Measurements from ENCODE around the gene SEMA4A.
"Not testable (repeated sequence)": the region's sequence is repeated elsewhere in the genome, so short reads cannot be mapped to it uniquely, and the experiment has no call there.

The SEMA4A gene

DNA sequence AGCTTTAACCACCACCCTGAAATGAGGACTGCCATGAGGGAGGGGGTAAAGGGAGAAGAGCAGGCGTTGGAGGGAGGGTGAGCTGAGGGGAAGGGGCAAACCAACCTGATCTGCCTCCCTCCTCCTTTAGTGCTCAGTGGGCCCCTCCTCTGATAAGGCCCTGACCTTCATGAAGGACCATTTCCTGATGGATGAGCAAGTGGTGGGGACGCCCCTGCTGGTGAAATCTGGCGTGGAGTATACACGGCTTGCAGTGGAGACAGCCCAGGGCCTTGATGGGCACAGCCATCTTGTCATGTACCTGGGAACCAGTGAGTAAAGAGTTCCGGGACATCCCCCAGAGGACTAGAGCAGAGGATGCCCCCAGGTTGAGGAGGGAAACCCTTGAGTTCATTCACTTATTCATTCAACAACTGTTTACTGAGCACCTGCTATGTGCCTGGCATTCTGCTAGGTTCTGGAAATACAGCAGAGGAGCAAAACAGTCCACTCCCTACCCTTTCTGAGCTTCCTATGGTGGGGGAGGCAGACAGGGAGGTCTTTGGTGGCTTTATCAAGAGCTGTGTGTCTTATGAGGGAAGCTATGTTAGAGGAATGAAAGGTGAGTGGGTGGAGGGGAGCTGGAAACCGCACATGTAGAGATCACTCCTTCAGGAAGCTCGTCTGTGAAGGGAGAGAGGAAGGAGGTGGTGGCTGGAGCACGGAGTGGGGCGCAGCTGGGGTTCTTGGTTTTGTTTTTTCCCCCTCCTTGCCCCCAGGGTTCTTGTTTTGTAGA, 19.5 kb downstream of the SEMA4A start:
- Histone ChIP-seq H4K20me1 (ENCODE audit: insufficient read depth) (no peaks in the 10 kb centered on the region), H3K4me3 (IDR thresholded peaks at IDR 0.05; ENCODE audit: insufficient read depth, low read depth, low read length) (no peak overlapping the region), H3K79me2 (ENCODE audit: insufficient read depth, low read depth) (no peaks in the 10 kb centered on the region), H3K4me2 (no peak overlapping the region), H3K27ac (no peak overlapping the region), H3K27me3 (ENCODE audit: insufficient read depth, low read depth) (peaks cover 27% of the 10 kb centered on the region; the same call in 1 of the 2 replicates), H3K36me3 (ENCODE audit: insufficient read depth) (no peaks in the 10 kb centered on the region), H2AFZ (ENCODE audit: low read depth) (no peak overlapping the region), H3K4me1 (ENCODE audit: low read depth, poor library complexity, severe bottlenecking) (peaks cover 4% of the 10 kb centered on the region), H3K9ac (no peak overlapping the region)
- TF ChIP-seq, protein P1, sequence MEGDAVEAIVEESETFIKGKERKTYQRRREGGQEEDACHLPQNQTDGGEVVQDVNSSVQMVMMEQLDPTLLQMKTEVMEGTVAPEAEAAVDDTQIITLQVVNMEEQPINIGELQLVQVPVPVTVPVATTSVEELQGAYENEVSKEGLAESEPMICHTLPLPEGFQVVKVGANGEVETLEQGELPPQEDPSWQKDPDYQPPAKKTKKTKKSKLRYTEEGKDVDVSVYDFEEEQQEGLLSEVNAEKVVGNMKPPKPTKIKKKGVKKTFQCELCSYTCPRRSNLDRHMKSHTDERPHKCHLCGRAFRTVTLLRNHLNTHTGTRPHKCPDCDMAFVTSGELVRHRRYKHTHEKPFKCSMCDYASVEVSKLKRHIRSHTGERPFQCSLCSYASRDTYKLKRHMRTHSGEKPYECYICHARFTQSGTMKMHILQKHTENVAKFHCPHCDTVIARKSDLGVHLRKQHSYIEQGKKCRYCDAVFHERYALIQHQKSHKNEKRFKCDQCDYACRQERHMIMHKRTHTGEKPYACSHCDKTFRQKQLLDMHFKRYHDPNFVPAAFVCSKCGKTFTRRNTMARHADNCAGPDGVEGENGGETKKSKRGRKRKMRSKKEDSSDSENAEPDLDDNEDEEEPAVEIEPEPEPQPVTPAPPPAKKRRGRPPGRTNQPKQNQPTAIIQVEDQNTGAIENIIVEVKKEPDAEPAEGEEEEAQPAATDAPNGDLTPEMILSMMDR (conservative IDR thresholded peaks at IDR 0.05; ENCODE audit: low read depth, low read length) = peak; percentile 51

DNA sequence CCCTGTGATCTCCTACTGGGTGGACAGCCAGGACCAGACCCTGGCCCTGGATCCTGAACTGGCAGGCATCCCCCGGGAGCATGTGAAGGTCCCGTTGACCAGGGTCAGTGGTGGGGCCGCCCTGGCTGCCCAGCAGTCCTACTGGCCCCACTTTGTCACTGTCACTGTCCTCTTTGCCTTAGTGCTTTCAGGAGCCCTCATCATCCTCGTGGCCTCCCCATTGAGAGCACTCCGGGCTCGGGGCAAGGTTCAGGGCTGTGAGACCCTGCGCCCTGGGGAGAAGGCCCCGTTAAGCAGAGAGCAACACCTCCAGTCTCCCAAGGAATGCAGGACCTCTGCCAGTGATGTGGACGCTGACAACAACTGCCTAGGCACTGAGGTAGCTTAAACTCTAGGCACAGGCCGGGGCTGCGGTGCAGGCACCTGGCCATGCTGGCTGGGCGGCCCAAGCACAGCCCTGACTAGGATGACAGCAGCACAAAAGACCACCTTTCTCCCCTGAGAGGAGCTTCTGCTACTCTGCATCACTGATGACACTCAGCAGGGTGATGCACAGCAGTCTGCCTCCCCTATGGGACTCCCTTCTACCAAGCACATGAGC, 23.3 kb downstream of the SEMA4A start:
- Histone ChIP-seq H3K4me1 (ENCODE audit: low read depth, poor library complexity, severe bottlenecking) (peaks cover 4% of the 10 kb centered on the region), H3K79me2 (ENCODE audit: insufficient read depth, low read depth) (no peaks in the 10 kb centered on the region), H3K36me3 (ENCODE audit: insufficient read depth) (no peaks in the 10 kb centered on the region), H4K20me1 (ENCODE audit: insufficient read depth) (no peaks in the 10 kb centered on the region), H2AFZ (ENCODE audit: low read depth) (no peak overlapping the region), H3K4me2 (no peak overlapping the region), H3K27me3 (ENCODE audit: insufficient read depth, low read depth) (peaks cover 33% of the 10 kb centered on the region; the same call in 1 of the 2 replicates), H3K9ac (no peak overlapping the region), H3K27ac (no peak overlapping the region), H3K4me3 (IDR thresholded peaks at IDR 0.05; ENCODE audit: insufficient read depth, low read depth, low read length) (no peak overlapping the region)
- TF ChIP-seq, protein P1 (conservative IDR thresholded peaks at IDR 0.05; ENCODE audit: low read depth, low read length) = no peak

DNA sequence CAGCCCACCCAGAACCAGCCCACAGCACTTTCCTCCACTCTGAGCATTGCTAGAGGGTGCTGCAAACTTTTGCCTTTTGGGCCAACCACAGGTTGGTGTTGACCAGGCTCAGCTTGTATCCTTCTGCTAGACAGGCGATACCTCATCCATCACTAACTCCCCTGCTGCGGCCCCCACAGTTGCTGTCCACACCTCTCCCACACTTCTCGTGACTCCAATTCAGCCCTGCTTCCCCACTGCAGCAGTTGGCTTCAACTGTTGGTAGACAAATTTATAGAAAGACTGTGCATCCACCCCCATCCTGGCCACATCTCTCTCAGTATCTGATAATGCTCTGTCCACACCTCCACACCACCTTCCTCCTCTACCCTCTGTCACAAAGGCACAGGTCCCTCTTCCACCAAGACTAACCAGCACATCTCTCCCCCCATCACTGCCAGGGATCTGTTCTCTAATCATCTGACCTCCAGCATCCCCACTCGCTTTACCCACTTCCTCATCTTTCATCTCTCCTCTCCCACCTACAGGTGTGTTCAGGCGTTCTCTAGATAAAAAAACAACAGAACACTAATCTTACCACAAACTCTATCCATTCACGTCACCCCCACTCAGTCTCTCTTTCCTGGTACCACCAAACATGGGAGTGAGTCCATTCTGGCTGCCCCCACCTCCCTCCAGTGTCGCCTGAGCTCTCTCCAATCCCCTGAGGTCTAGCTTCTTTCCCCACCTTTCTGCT, 24.7 kb downstream of the SEMA4A start:
- H3K4me1 ChIP-seq (ENCODE audit: low read depth, poor library complexity, severe bottlenecking) = peaks cover 4% of the 10 kb centered on the region
- H3K4me3 ChIP-seq (IDR thresholded peaks at IDR 0.05; ENCODE audit: insufficient read depth, low read depth, low read length) = no peak overlapping the region

DNA sequence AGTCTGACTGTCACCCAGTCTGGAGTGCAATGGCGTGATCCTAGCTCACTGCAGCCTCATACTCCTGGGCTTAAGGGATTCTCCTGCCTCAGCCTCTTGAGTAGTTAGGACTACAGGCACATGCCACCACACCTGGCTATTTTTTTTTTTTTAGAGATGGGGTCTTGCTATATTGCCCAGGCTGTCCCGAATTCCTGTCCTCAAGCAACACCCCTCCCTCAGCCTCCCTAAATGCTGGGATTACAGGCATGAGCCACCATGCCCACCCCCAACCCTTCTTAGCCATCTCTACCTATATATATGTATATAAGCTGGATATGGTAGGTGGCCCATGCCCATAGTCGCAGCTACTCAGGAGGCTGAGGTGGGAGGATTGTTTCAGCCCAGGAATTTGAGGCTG, 27.1 kb downstream of the SEMA4A start:
- Histone ChIP-seq H3K4me2 (no peak overlapping the region), H3K27ac (no peak overlapping the region), H3K9ac (no peak overlapping the region)

More for the DNA sequence above, 24.7 kb downstream of the SEMA4A start:
- no peak overlapping the region for H3K4me2 ChIP-seq
- no peak overlapping the region for H2AFZ ChIP-seq (ENCODE audit: low read depth)
- no peak overlapping the region for H3K9ac ChIP-seq
- no peaks in the 10 kb centered on the region for H4K20me1 ChIP-seq (ENCODE audit: insufficient read depth)
- TF ChIP-seq, protein P1 (conservative IDR thresholded peaks at IDR 0.05; ENCODE audit: low read depth, low read length) = no peak
- H3K27ac ChIP-seq = no peak overlapping the region
- no peaks in the 10 kb centered on the region for H3K36me3 ChIP-seq (ENCODE audit: insufficient read depth)
- H3K27me3 ChIP-seq (ENCODE audit: insufficient read depth, low read depth) = peaks cover 33% of the 10 kb centered on the region; the same call in 1 of the 2 replicates
- no peaks in the 10 kb centered on the region for H3K79me2 ChIP-seq (ENCODE audit: insufficient read depth, low read depth)

DNA sequence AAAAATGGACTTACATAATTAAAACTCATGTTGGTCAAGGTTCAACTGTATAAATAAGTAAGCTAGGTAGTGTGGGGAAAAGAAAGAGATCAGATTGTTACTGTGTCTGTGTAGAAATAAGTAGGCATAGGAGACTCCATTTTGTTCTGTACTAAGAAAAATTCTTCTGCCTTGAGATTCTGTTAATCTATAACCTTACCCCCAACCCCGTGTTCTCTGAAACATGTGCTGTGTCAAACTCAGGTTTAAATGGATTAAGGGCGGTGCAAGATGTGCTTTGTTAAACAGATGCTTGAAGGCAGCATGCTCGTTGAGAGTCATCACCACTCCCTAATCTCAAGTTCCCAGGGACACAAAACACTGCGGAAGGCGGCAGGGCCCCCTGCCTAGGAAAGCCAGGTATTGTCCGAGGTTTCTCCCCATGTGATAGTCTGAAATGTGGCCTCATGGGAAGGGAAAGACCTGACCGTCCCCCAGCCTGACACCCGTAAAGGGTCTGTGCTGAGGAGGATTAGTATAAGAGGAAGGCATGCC, 28.1 kb downstream of the SEMA4A start:
- H3K36me3 ChIP-seq (ENCODE audit: insufficient read depth); H3K4me2 ChIP-seq; H4K20me1 ChIP-seq (ENCODE audit: insufficient read depth); H2AFZ ChIP-seq (ENCODE audit: low read depth); H3K4me1 ChIP-seq (ENCODE audit: low read depth, poor library complexity, severe bottlenecking); H3K27ac ChIP-seq; H3K79me2 ChIP-seq (ENCODE audit: insufficient read depth, low read depth); H3K4me3 ChIP-seq (IDR thresholded peaks at IDR 0.05; ENCODE audit: insufficient read depth, low read depth, low read length); H3K9ac ChIP-seq: not testable (repeated sequence)
- H3K27me3 ChIP-seq (ENCODE audit: insufficient read depth, low read depth) = peaks cover 15% of the 10 kb centered on the region; the same call in 1 of the 2 replicates

More for the DNA sequence above, 27.1 kb downstream of the SEMA4A start:
- peaks cover 22% of the 10 kb centered on the region; the same call in 1 of the 2 replicates for H3K27me3 ChIP-seq (ENCODE audit: insufficient read depth, low read depth)
- TF ChIP-seq, protein P1 (conservative IDR thresholded peaks at IDR 0.05; ENCODE audit: low read depth, low read length) = no peak
- no peaks in the 10 kb centered on the region for H3K36me3 ChIP-seq (ENCODE audit: insufficient read depth)
- H4K20me1 ChIP-seq (ENCODE audit: insufficient read depth) = no peaks in the 10 kb centered on the region
- no peak overlapping the region for H3K4me3 ChIP-seq (IDR thresholded peaks at IDR 0.05; ENCODE audit: insufficient read depth, low read depth, low read length)
- H2AFZ ChIP-seq (ENCODE audit: low read depth) = no peak overlapping the region
- H3K79me2 ChIP-seq (ENCODE audit: insufficient read depth, low read depth) = no peaks in the 10 kb centered on the region
- H3K4me1 ChIP-seq (ENCODE audit: low read depth, poor library complexity, severe bottlenecking) = no peaks in the 10 kb centered on the region

DNA sequence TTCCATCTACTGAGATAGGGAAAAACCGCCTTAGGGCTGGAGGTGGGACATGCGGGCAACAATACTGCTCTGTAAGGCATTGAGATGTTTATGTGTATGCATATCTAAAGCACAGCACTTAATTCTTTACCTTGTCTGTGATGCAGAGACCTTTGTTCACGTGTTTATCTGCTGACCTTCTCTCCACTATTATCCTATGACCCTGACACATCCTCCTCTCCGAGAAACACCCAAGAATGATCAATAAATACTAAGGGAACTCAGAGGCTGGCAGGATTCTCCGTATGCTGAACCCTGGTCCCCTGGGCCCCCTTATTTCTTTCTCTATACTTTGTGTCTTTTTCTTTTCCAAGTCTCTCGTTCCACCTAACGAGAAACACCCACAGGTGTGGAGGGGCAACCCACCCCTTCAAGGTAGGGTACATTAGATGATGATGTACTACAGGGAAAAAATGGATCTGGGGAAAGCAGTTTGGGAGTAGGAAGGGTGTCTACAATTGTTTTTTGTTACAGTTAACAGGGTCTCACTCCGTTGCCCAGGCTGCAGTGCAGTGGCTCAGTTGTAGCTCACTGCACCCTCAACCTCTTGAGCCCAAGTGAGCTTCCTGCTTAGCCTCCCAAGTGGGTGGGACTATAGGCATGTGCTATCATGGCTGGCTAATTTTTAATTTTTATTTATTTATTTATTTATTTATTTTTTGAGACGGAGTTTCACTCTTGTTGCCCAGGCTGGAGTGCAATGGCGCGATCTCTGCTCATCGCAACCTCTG, 28.8 kb downstream of the SEMA4A start:
- not testable (repeated sequence) for H4K20me1 ChIP-seq (ENCODE audit: insufficient read depth); H3K27ac ChIP-seq; H3K36me3 ChIP-seq (ENCODE audit: insufficient read depth); H3K79me2 ChIP-seq (ENCODE audit: insufficient read depth, low read depth); H2AFZ ChIP-seq (ENCODE audit: low read depth); H3K4me2 ChIP-seq; H3K4me3 ChIP-seq (IDR thresholded peaks at IDR 0.05; ENCODE audit: insufficient read depth, low read depth, low read length); H3K9ac ChIP-seq; H3K4me1 ChIP-seq (ENCODE audit: low read depth, poor library complexity, severe bottlenecking)
- H3K27me3 ChIP-seq (ENCODE audit: insufficient read depth, low read depth) = peaks cover 13% of the 10 kb centered on the region; the same call in 1 of the 2 replicates
